Measurements from ENCODE around the gene SH3TC2. TPM values are rescaled to one million over a fixed set of nuclear protein-coding genes. Genes with fewer than 3 reads are reported as not detected.

Gene SH3TC2
- total RNA-seq, 1 donor from 2014 or later: 0.92 TPM

DNA sequence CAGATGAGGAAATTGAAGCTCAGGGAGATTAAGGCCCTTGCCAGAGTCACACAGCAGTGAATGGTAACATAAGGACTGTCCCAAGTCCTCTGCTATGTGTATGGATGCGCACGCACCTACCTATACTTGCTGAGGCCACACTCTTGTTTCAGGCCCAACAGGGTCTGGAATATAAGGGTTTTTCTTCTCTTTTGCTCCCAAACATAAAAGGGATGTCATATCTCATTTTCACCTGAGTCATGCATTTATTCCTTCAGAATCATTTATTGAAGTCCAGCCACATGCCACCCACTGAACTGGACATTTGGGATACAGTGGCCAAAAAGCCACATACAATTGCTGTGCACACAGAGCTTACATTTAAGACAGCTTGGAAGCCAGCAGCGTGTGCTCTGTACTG lies 92.0 kb downstream of the SH3TC2 start:
- peaks cover 27% of the 10 kb centered on the region for H3K4me1 ChIP-seq
- H3K9me3 ChIP-seq: no peaks in the 10 kb centered on the region
- TF ChIP-seq, protein P1, sequence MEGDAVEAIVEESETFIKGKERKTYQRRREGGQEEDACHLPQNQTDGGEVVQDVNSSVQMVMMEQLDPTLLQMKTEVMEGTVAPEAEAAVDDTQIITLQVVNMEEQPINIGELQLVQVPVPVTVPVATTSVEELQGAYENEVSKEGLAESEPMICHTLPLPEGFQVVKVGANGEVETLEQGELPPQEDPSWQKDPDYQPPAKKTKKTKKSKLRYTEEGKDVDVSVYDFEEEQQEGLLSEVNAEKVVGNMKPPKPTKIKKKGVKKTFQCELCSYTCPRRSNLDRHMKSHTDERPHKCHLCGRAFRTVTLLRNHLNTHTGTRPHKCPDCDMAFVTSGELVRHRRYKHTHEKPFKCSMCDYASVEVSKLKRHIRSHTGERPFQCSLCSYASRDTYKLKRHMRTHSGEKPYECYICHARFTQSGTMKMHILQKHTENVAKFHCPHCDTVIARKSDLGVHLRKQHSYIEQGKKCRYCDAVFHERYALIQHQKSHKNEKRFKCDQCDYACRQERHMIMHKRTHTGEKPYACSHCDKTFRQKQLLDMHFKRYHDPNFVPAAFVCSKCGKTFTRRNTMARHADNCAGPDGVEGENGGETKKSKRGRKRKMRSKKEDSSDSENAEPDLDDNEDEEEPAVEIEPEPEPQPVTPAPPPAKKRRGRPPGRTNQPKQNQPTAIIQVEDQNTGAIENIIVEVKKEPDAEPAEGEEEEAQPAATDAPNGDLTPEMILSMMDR (IDR thresholded peaks at IDR 0.05): no peak
- intact Hi-C loops (cut with DNase I): no loop called here
- ATAC-seq (no peak), DNase-seq (no peak)
- H3K36me3 ChIP-seq: no peaks in the 10 kb centered on the region
- H3K27ac ChIP-seq: no peak overlapping the region
- no peak overlapping the region for H3K4me3 ChIP-seq
- no peaks in the 10 kb centered on the region for H3K27me3 ChIP-seq (ENCODE audit: low read depth)

DNA sequence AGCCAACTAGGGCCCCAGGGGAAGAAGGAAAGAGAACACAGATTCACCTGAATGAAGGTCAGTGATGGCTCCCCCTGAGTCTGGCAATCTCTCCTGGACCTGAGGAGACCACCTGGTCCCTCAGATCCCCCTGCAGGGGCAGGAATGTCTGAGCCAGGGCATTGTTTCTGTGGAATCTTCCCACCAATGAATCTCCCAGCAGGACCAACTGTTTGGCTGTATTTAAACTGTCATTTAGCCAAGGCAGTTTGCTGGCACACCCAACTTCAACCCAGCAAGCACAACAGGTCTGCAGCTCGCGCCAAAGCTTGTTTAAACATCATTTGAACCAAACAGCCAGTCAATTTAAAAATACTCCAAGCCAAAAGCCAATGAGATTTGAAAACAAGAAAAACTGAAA lies 92.6 kb downstream of the SH3TC2 start:
- intact Hi-C loops (cut with DNase I): no loop called here
- no peak for ATAC-seq
- no peak overlapping the region for H3K27ac ChIP-seq
- H3K4me3 ChIP-seq: no peak overlapping the region
- H3K9me3 ChIP-seq: no peaks in the 10 kb centered on the region
- peak; percentile 54 for DNase-seq
- TF ChIP-seq, protein P1 (IDR thresholded peaks at IDR 0.05): no peak
- peaks cover 33% of the 10 kb centered on the region for H3K4me1 ChIP-seq
- no peaks in the 10 kb centered on the region for H3K36me3 ChIP-seq
- H3K27me3 ChIP-seq (ENCODE audit: low read depth): no peaks in the 10 kb centered on the region

DNA sequence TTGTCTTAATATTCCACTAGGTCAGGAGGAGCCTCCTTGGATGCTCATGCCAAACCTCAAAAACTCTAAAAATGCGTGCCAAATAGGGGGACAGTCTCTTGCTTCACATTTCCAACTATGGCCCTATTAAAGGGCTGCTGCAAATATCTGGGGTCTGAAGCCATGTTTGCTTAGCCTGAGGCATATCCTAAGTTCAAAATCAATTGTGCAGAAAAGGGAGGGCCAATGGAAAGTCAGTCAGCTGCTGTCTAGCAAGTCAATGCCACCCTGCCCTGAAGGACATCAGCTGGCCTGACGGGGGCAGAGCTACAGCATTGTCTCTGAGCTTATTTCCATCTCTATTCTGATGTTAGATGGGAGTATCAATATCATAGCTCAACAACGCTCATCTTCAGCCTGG lies 93.6 kb downstream of the SH3TC2 start:
- Histone ChIP-seq H3K4me3 (no peak overlapping the region), H3K9me3 (no peaks in the 10 kb centered on the region), H3K27ac (no peak overlapping the region), H3K27me3 (ENCODE audit: low read depth) (no peaks in the 10 kb centered on the region), H3K36me3 (no peaks in the 10 kb centered on the region), H3K4me1 (peaks cover 37% of the 10 kb centered on the region)
- ATAC-seq (no peak), DNase-seq (no peak)
- intact Hi-C loops (cut with DNase I): no loop called here
- TF ChIP-seq, protein P1 (IDR thresholded peaks at IDR 0.05): no peak

DNA sequence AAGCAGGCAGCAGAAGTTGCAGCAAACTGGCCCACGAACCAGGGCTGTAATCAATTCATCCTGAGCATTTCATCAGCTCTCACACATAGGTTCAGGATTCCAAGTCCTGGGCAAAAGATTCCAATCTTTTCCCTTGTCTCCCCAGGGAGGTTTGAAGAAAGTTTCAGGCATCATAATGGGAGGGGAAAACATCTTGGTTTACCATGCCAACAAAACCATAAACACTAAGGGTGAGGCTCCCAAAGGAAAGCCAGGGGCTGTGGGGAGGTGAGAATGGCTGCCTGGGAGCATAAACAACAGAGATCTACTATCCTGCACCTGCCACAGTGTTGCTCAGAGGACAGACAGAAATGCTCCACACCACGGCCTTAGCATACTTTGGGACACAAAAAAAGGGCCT lies 94.6 kb downstream of the SH3TC2 start:
- TF ChIP-seq, protein P1 (IDR thresholded peaks at IDR 0.05): no peak
- Histone ChIP-seq H3K27me3 (ENCODE audit: low read depth) (no peaks in the 10 kb centered on the region), H3K4me1 (peaks cover 41% of the 10 kb centered on the region), H3K9me3 (no peaks in the 10 kb centered on the region), H3K27ac (peak overlapping the region; percentile 33), H3K36me3 (no peaks in the 10 kb centered on the region), H3K4me3 (no peak overlapping the region)
- no peak for ATAC-seq
- no peak for DNase-seq
- intact Hi-C loops (cut with DNase I): no loop called here

DNA sequence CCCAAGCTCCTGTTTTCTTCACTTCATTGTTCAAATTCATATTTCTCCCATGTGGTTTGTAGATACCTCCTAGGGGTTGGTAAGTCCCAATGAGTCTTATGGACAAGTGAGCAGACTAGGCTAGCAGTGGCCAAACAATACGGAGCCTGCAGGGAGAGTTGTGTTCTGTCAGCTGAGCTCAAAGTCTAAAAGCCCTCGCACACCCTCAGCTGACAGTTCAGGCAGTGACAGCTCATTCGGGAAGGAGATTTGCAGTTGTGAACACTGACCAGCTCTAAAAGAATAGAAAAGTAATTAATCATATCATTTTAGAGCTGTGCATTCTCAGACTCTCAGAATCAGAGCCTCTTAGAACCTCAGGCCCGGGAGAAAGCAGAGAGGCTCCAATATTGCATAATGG lies 95.1 kb downstream of the SH3TC2 start:
- intact Hi-C loops (cut with DNase I): no loop called here
- peaks cover 40% of the 10 kb centered on the region for H3K4me1 ChIP-seq
- H3K36me3 ChIP-seq: no peaks in the 10 kb centered on the region
- no peaks in the 10 kb centered on the region for H3K27me3 ChIP-seq (ENCODE audit: low read depth)
- ATAC-seq: no peak
- H3K4me3 ChIP-seq: no peak overlapping the region
- peak overlapping the region; percentile 33 for H3K27ac ChIP-seq
- TF ChIP-seq, protein P1 (IDR thresholded peaks at IDR 0.05): no peak
- no peak for DNase-seq
- no peaks in the 10 kb centered on the region for H3K9me3 ChIP-seq

DNA sequence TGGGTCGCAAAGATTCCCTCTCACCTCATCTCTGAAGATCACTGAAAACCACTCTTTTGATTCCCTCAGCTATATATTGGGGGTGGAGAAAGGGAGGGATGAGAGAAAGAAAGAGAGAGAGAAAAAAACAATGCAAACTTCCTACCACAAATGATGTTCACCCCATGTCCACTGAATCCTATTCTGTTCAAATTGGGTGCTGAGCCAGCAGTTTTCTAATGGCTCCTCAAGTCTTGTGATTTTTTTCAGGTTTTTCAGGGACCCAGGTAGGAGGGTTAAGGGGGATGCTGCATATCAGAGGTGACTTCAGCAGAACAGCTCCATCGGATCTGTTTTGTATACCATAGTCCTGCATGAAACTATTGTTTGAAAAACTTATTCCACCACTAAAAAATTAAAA lies 95.9 kb downstream of the SH3TC2 start:
- intact Hi-C loops (cut with DNase I): no loop called here
- H3K27me3 ChIP-seq (ENCODE audit: low read depth): no peaks in the 10 kb centered on the region
- TF ChIP-seq, protein P1 (IDR thresholded peaks at IDR 0.05): no peak
- no peak overlapping the region for H3K4me3 ChIP-seq
- ATAC-seq (no peak), DNase-seq (no peak)
- H3K4me1 ChIP-seq: peaks cover 32% of the 10 kb centered on the region
- no peaks in the 10 kb centered on the region for H3K9me3 ChIP-seq
- no peaks in the 10 kb centered on the region for H3K36me3 ChIP-seq
- H3K27ac ChIP-seq: peak overlapping the region; percentile 82
